HL-60 (cell line): ENCODE measurements around the gene HNRNPA3.

Experiments used
- DNase-seq, 2 experiments: peaks; one replicate each; pipeline ENCODE4 v3.0.0-alpha.2; 2010 to 2020; ENCODE audit warnings: low read depth in 1 of 2, low spot score in 1 of 2
- H3K27ac ChIP-seq: fragments of 250-450 bp; sonication (Bioruptor Pico); replicated peaks from 2 replicates; pipeline ENCODE4 v1.5.1; 2020; ENCODE audit warnings: mild to moderate bottlenecking, moderate library complexity
- H3K27me3 ChIP-seq: fragments of 250-450 bp; sonication (Bioruptor Pico); 2 replicates; pipeline ENCODE4 v1.5.1; 2021; ENCODE audit warnings: mild to moderate bottlenecking, moderate library complexity; ENCODE audit not compliant: insufficient read depth, poor library complexity, severe bottlenecking
- H3K4me3 ChIP-seq: replicated peaks from 2 replicates; pipeline ENCODE4 v1.5.1; 2011; ENCODE audit warnings: mild to moderate bottlenecking, control low read depth, low read length; ENCODE audit not compliant: insufficient read depth
- CTCF ChIP-seq: IDR thresholded peaks from one replicate; pipeline ENCODE4 v1.5.1; 2011; ENCODE audit warnings: low read length, control low read depth, inconsistent platforms; ENCODE audit not compliant: insufficient read depth
- GABPA ChIP-seq: IDR thresholded peaks from 2 replicates; pipeline ENCODE4 v1.6.1; 2012; ENCODE audit warnings: low read depth
- POLR2AphosphoS5 ChIP-seq: IDR thresholded peaks from 2 replicates; pipeline ENCODE4 v1.6.1; 2012; ENCODE audit warnings: low read depth
- REST ChIP-seq: IDR thresholded peaks from 2 replicates; pipeline ENCODE4 v1.6.1; 2012; ENCODE audit warnings: low read depth; ENCODE audit not compliant: insufficient replicate concordance
- SPI1 ChIP-seq: IDR thresholded peaks from 2 replicates; pipeline ENCODE4 v1.6.1; 2012; ENCODE audit warnings: low read depth, mild to moderate bottlenecking, borderline replicate concordance

Gene HNRNPA3

GRCh38 chr2:177243073-177243472, 30.5 kb downstream of the HNRNPA3 start:
- Histone ChIP-seq H3K4me3 (no peak overlapping the region), H3K27ac (no peak overlapping the region), H3K27me3 (no peaks in the 10 kb centered on the region)
- no peak for DNase-seq
- TF ChIP-seq CTCF: no peak
- no peak for TF ChIP-seq POLR2AphosphoS5
- TF ChIP-seq SPI1: no peak
- TF ChIP-seq REST: no peak
- TF ChIP-seq GABPA: no peak

GRCh38 chr2:177243476-177243875, 30.9 kb downstream of the HNRNPA3 start:
- H3K4me3 ChIP-seq: no peak overlapping the region
- no peaks in the 10 kb centered on the region for H3K27me3 ChIP-seq
- DNase-seq: no peak
- no peak for TF ChIP-seq CTCF
- TF ChIP-seq POLR2AphosphoS5: no peak
- TF ChIP-seq SPI1: no peak
- TF ChIP-seq REST: no peak
- no peak for TF ChIP-seq GABPA
- no peak overlapping the region for H3K27ac ChIP-seq

GRCh38 chr2:177244244-177244771, 31.7 kb downstream of the HNRNPA3 start:
- no peak for TF ChIP-seq REST
- TF ChIP-seq GABPA: no peak
- no peak for TF ChIP-seq SPI1
- TF ChIP-seq POLR2AphosphoS5: no peak
- TF ChIP-seq CTCF: no peak
- DNase-seq: no peak
- Histone ChIP-seq H3K4me3 (no peak overlapping the region), H3K27me3 (no peaks in the 10 kb centered on the region), H3K27ac (no peak overlapping the region)
